Kidney epithelial cell (primary cell): ENCODE data around the gene PERM1. TPM values are rescaled to one million over a fixed set of nuclear protein-coding genes. Genes with fewer than 3 reads are reported as not detected.

Source experiments
- DNase-seq: peaks from one replicate; pipeline ENCODE4 v3.0.0-alpha.2; 2010; ENCODE audit warnings: low read depth
- H3K27me3 ChIP-seq: 2 replicates; pipeline ENCODE4 v1.6.0; 2011; ENCODE audit warnings: low read length; ENCODE audit not compliant: control insufficient read depth, insufficient read depth
- H3K36me3 ChIP-seq: 2 replicates; pipeline ENCODE4 v1.5.1; 2011; ENCODE audit warnings: low read length; ENCODE audit not compliant: control insufficient read depth, insufficient read depth
- H3K4me3 ChIP-seq: 2 replicates; pipeline ENCODE4 v1.5.1; 2011; ENCODE audit warnings: low read depth, mild to moderate bottlenecking, control low read depth, low read length
- CTCF ChIP-seq: IDR thresholded peaks from 2 replicates; pipeline ENCODE4 v1.5.1; 2011; ENCODE audit warnings: mild to moderate bottlenecking, moderate library complexity, low read length, control low read depth, inconsistent platforms; ENCODE audit not compliant: insufficient read depth, poor library complexity, severe bottlenecking
- total RNA-seq: library from RNA; depleted of rRNA; stranded (reverse); fragments of >200 nt; gene quantifications from 2 replicates; pipeline ENCODE4 v1.2.3, GENCODE V29; 2015

PERM1 gene
- total RNA-seq, 1 donor from 2014 or later = not detected

- Histone ChIP-seq H3K36me3 (no peaks in the 10 kb centered on the region), H3K4me3 (peak overlapping the region; percentile 83), H3K27me3 (peaks cover 9% of the 10 kb centered on the region)
- no peak for DNase-seq
- TF ChIP-seq CTCF = no peak
Measured at GRCh38 chr1:1001057-1001783, 19.3 kb upstream of the PERM1 start.

DNA sequence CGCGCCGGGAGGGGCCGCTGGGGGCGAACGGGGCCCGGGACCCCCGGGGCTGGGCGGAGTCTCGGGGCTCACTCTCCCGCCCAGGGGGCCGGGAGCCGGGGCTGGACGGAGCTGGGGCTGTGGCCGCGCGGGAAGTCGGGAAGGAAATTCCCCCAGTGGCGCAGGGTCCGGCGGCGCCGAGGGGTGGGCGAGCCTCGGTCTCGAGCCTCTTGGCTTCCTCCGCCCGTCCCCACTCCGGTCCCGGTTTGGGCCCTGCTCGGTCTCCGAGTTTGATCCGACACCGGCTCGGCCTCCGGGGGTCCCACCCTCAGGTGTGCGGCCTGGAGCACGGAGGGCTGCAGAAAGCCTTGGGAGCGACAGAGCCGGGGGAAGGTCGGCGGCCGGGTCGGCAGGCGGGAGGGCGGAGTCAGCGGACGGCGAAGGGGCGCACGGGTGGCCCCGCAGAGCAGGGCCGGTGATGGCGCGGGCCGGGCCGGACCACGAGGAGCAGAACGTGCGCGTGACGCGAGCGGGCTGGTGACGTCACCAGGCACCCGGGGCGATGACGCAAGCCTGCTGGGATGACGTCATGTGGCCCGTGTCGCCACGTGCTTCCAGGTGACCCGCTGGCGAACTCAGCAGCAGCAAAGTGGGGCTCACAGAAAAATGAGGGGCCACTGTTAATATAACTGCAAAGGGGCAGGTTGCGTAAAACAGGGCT, 18.6 kb upstream of the PERM1 start:
- no peak for TF ChIP-seq CTCF
- peaks cover 13% of the 10 kb centered on the region for H3K27me3 ChIP-seq
- peak; percentile 26 for DNase-seq

DNA sequence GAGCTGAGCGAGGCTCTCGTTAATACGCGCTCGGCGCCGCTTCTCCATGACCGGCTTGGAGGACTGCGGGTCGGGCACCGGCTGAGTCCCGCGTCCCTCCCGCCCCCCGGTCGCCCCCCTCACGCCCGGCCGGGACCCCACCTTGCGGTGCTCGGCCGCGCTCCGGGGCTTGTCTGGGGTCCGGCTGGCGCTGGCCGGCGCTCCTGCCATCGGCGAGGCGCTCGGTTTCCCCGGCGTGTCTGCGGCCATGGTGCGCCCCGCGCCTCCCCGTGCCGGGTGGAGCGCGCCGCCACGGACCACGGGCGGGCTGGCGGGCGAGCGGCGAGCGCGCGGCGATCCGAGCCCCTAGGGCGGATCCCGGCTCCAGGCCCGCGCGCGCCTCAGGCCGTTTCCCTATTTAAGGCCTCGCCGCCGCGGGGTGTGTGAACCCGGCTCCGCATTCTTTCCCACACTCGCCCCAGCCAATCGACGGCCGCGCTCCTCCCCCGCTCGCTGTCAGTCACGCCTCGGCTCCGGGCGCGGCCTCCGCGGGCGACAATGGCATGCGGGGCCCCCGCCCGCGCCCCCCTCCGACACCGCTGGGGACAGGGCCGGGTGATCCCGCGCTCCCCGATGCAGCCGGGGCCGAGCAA, 17.9 kb upstream of the PERM1 start, which contains the start of gene HES4:
HES4 (minus strand) TSS at position 373 of the 632 bp plus-strand sequence; CDS start at position 249, 124 bp downstream.
- peak within 1 kb of the TSS; percentile 83 for H3K4me3 ChIP-seq
- H3K27me3 ChIP-seq = peaks cover 14% of the 10 kb centered on the region
- H3K36me3 ChIP-seq = no peaks in the 10 kb centered on the region
- TF ChIP-seq CTCF = no peak
- peak; percentile 65 for DNase-seq

More for the DNA sequence above, 18.6 kb upstream of the PERM1 start:
- Histone ChIP-seq H3K36me3 (no peaks in the 10 kb centered on the region), H3K4me3 (peak overlapping the region; percentile 83)

DNA sequence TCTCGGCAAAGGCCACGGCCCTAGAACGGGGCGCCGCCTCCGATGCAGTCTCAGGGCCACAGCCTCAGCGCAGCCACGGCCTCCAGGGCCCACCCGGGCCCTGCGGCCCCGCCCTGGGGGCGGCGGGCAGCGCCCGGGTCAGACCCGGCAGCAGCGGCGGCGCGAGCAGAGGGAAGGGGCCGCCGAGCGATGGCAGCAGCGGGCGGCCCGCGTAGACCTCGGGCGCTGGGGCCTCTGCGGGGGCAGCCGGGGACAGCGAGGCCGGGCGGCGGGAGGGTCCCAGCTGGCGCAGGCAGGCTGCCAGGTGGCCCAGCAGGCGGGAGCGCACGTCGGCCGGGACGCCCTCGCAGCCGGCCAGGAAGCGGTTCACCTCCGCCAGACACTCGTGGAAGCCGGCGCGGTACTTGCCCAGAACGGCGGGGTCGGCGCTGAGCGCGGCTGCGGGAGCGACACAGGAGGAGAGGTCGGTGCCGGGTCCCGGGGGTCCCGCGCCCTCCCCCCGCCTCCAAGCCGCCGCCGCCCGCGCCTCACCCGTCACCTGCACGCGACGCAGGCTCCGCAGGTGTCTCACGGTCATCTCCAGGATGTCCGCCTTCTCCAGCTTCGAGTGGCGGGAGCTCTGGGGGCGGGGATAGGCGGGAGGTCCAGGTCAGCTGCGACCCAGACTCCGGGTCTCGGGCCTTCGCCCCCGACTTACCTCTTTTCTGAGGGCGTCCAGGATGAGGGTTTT, 17.3 kb upstream of the PERM1 start:
- TF ChIP-seq CTCF = no peak
- Histone ChIP-seq H3K4me3 (peak overlapping the region; percentile 83), H3K27me3 (peaks cover 14% of the 10 kb centered on the region), H3K36me3 (no peaks in the 10 kb centered on the region)
- DNase-seq = no peak

DNA sequence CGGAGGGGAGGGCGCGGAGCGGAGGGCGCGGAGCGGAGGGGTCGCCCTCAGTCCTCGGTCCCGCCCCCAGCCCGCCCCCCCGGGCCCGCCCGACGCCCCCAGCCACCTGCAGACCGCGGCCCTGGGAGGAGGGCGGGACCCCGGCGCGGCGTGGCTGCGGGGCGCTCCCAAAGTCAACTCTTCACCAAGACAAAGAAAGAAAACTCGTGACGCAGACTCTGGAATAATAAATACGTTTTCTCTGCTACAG, 16.8 kb upstream of the PERM1 start:
- peak overlapping the region; percentile 83 for H3K4me3 ChIP-seq
- peaks cover 14% of the 10 kb centered on the region for H3K27me3 ChIP-seq
- TF ChIP-seq CTCF = no peak
- no peaks in the 10 kb centered on the region for H3K36me3 ChIP-seq
- DNase-seq = no peak
